Astrocyte (in vitro differentiated cells and primary cell): ENCODE measurements around the gene PCDH8. TPM values are rescaled to one million over a fixed set of nuclear protein-coding genes. Genes with fewer than 3 reads are reported as not detected.

ENCODE experiments used
- DNase-seq: peaks from one replicate; pipeline ENCODE4 v3.0.0-alpha.2; 2010; ENCODE audit warnings: low read depth
- FAIRE-seq: peaks from 2 replicates; lab custom pipeline; 2011; peaks lifted over from hg19 to GRCh38; lab: Jason Lieb, UNC
- H2AFZ ChIP-seq: 2 replicates; pipeline ENCODE4 v1.6.0; 2012; ENCODE audit warnings: low read depth, low read length, inconsistent platforms
- H3K27ac ChIP-seq: 2 replicates; pipeline ENCODE4 v1.5.1; 2011; ENCODE audit warnings: low read depth, low read length, inconsistent platforms
- H3K27me3 ChIP-seq: 2 replicates; pipeline ENCODE4 v1.6.0; 2011; ENCODE audit warnings: low read length, inconsistent platforms; ENCODE audit not compliant: insufficient read depth
- H3K36me3 ChIP-seq: 2 replicates; pipeline ENCODE4 v1.5.1; 2011; ENCODE audit warnings: low read length, inconsistent platforms; ENCODE audit not compliant: insufficient read depth
- H3K4me1 ChIP-seq: 2 replicates; pipeline ENCODE4 v1.5.1; 2011; ENCODE audit warnings: low read length, inconsistent platforms; ENCODE audit not compliant: insufficient read depth
- H3K4me2 ChIP-seq: 2 replicates; pipeline ENCODE4 v1.6.0; 2012; ENCODE audit warnings: low read length, inconsistent platforms
- H3K4me3 ChIP-seq: 2 replicates; pipeline ENCODE4 v1.5.1; 2011; ENCODE audit warnings: low read depth, mild to moderate bottlenecking, low read length, inconsistent platforms; ENCODE audit not compliant: insufficient read depth
- H3K79me2 ChIP-seq: 2 replicates; pipeline ENCODE4 v1.6.0; 2012; ENCODE audit warnings: mild to moderate bottlenecking, low read length, inconsistent platforms; ENCODE audit not compliant: insufficient read depth
- H3K9ac ChIP-seq: 2 replicates; pipeline ENCODE4 v1.6.0; 2012; ENCODE audit warnings: mild to moderate bottlenecking, low read length, inconsistent platforms
- H3K9me3 ChIP-seq: 2 replicates; pipeline ENCODE4 v1.5.1; 2012; ENCODE audit warnings: low read depth, mild to moderate bottlenecking, low read length, inconsistent platforms; ENCODE audit not compliant: insufficient read depth
- H4K20me1 ChIP-seq: 2 replicates; pipeline ENCODE4 v1.6.0; 2012; ENCODE audit warnings: low read length, inconsistent platforms; ENCODE audit not compliant: insufficient read depth
- H3K27ac Mint-ChIP-seq: one replicate; pipeline ENCODE4 v1.8.0; 2021; ENCODE audit warnings: mild to moderate bottlenecking, mixed read lengths; ENCODE audit not compliant: unreplicated experiment
- H3K27me3 Mint-ChIP-seq: one replicate; pipeline ENCODE4 v1.8.0; 2021; ENCODE audit warnings: low read depth, mixed read lengths; ENCODE audit not compliant: unreplicated experiment
- H3K36me3 Mint-ChIP-seq: one replicate; pipeline ENCODE4 v1.8.0; 2021; ENCODE audit warnings: low read depth, mixed read lengths; ENCODE audit not compliant: unreplicated experiment
- H3K4me1 Mint-ChIP-seq: one replicate; pipeline ENCODE4 v1.8.0; 2021; ENCODE audit warnings: low read depth, mixed read lengths; ENCODE audit not compliant: unreplicated experiment
- H3K4me3 Mint-ChIP-seq: one replicate; pipeline ENCODE4 v1.8.0; 2021; ENCODE audit warnings: mild to moderate bottlenecking, moderate library complexity, mixed read lengths; ENCODE audit not compliant: unreplicated experiment
- H3K9me3 Mint-ChIP-seq: one replicate; pipeline ENCODE4 v1.8.0; 2021; ENCODE audit warnings: mild to moderate bottlenecking, mixed read lengths; ENCODE audit not compliant: unreplicated experiment
- CTCF ChIP-seq: IDR thresholded peaks from 2 replicates; pipeline ENCODE4 v1.5.1; 2011; ENCODE audit warnings: low read depth, mild to moderate bottlenecking, inconsistent platforms, low read length, moderate library complexity; ENCODE audit not compliant: insufficient read depth
- EZH2 ChIP-seq: IDR thresholded peaks from 2 replicates; pipeline ENCODE4 v1.6.1; 2012; ENCODE audit warnings: mild to moderate bottlenecking, low read length, inconsistent platforms; ENCODE audit not compliant: insufficient read depth
- total RNA-seq: library from RNA; stranded (reverse); gene quantifications from 2 replicates; pipeline ENCODE4 v1.2.1, GENCODE V29; 2021

PCDH8 gene
- total RNA-seq, 1 donor from 2014 or later: 1.9 TPM

GRCh38 chr13:52894413-52894812 is 46.0 kb upstream of the PCDH8 start:
- Mint-ChIP-seq H3K36me3 (no peaks in the 10 kb centered on the region), H3K4me3 (no peak overlapping the region), H3K27ac (no peak overlapping the region), H3K27me3 (peaks cover 14% of the 10 kb centered on the region), H3K4me1 (no peaks in the 10 kb centered on the region), H3K9me3 (no peaks in the 10 kb centered on the region)
- no peak overlapping the region for H3K4me3 ChIP-seq
- no peak overlapping the region for H3K27ac ChIP-seq
- no peaks in the 10 kb centered on the region for H3K27me3 ChIP-seq
- H2AFZ ChIP-seq: no peak overlapping the region
- H3K79me2 ChIP-seq: no peaks in the 10 kb centered on the region
- H3K9ac ChIP-seq: no peak overlapping the region
- H3K4me2 ChIP-seq: no peak overlapping the region
- H4K20me1 ChIP-seq: no peaks in the 10 kb centered on the region
- no peak for FAIRE-seq
- H3K36me3 ChIP-seq: no peaks in the 10 kb centered on the region
- TF ChIP-seq CTCF (no peak), EZH2 (no peak)
- no peak for DNase-seq
- no peaks in the 10 kb centered on the region for H3K4me1 ChIP-seq
- no peaks in the 10 kb centered on the region for H3K9me3 ChIP-seq

- H3K27me3 Mint-ChIP-seq: peaks cover 11% of the 10 kb centered on the region
These were observed 44.5 kb upstream of the PCDH8 start for GRCh38 chr13:52892925-52893324.

More at GRCh38 chr13:52892925-52893324, 44.5 kb upstream of the PCDH8 start:
- H4K20me1 ChIP-seq: no peaks in the 10 kb centered on the region
- no peak overlapping the region for H3K9ac ChIP-seq
- no peaks in the 10 kb centered on the region for H3K36me3 ChIP-seq
- no peaks in the 10 kb centered on the region for H3K27me3 ChIP-seq
- Mint-ChIP-seq H3K9me3 (no peaks in the 10 kb centered on the region), H3K4me3 (no peak overlapping the region), H3K4me1 (no peaks in the 10 kb centered on the region), H3K27ac (no peak overlapping the region), H3K36me3 (no peaks in the 10 kb centered on the region)
- DNase-seq (no peak), FAIRE-seq (no peak)
- no peaks in the 10 kb centered on the region for H3K4me1 ChIP-seq
- H3K4me3 ChIP-seq: no peak overlapping the region
- H3K27ac ChIP-seq: no peak overlapping the region
- TF ChIP-seq EZH2: no peak
- no peak for TF ChIP-seq CTCF
- H3K79me2 ChIP-seq: no peaks in the 10 kb centered on the region
- H3K4me2 ChIP-seq: no peak overlapping the region
- H2AFZ ChIP-seq: no peak overlapping the region
- H3K9me3 ChIP-seq: no peaks in the 10 kb centered on the region
